ENCODE results near the gene SCUBE3. TPM values are rescaled to one million over a fixed set of nuclear protein-coding genes. Genes with fewer than 3 reads are reported as not detected.

Gene SCUBE3
- total and polyA plus RNA-seq, 12 donors = 1.2 to 18.8 (median 8.4) TPM

DNA sequence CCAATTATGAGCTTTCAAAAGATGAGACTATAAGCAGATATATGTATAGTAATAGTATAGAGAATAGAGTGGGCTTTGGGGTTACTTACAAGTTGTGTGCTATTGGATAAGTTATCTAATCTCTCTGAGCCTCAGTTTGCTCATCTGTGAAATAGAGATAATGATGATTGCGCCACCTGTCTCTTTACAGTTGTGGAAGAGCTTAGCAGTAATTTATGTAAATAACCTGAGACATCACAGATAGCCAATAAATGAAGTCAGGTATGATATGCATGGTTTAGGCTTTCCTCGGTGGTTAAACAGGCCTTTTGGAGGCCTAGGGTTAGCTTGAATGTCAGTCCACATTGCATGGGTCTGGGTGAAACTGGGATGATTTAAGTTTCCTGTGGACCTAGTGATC is 29.8 kb upstream of the SCUBE3 start:
- no peaks in the 10 kb centered on the region for H3K9me3 ChIP-seq
- H3K27me3 ChIP-seq = peaks cover 0 to 16% (median 0%) of the 10 kb centered on the region in 7 donors
- H3K4me3 ChIP-seq = no peak overlapping the region
- ATAC-seq (no peak), DNase-seq (no peak)
- H3K36me3 ChIP-seq = no peaks in the 10 kb centered on the region
- TF ChIP-seq CTCF (IDR thresholded peaks at IDR 0.05) = no peak
- H3K4me1 ChIP-seq = peaks cover 5 to 63% (median 42%) of the 10 kb centered on the region in 9 donors
- peak overlapping the region in 7 of 10 donors; percentile 14 to 77 (median 72) for H3K27ac ChIP-seq
- WGBS, 2 donors = 93 to 97% methylated on average over 2 of the region's 2 CpGs
- intact Hi-C loops (cut with DNase I) = no loop called here

- TF ChIP-seq CTCF (IDR thresholded peaks at IDR 0.05) = no peak
- no peaks in the 10 kb centered on the region for H3K36me3 ChIP-seq
- peak overlapping the region in 7 of 10 donors; percentile 31 to 77 (median 64) for H3K27ac ChIP-seq
- H3K9me3 ChIP-seq = no peaks in the 10 kb centered on the region
- peaks cover 5 to 55% (median 38%) of the 10 kb centered on the region in 9 donors for H3K4me1 ChIP-seq
- H3K27me3 ChIP-seq = peaks cover 0 to 16% (median 0%) of the 10 kb centered on the region in 7 donors
- intact Hi-C loops (cut with DNase I) = no loop called here
- DNase-seq = no peak
- H3K4me3 ChIP-seq = no peak overlapping the region
- 50 to 59% methylated on average over 9 of the region's 9 CpGs for WGBS, 2 donors
- no peak for ATAC-seq
Measured at GRCh38 chr6:35184580-35185301, 29.0 kb upstream of the SCUBE3 start.

GRCh38 chr6:35185302-35185681 is 28.5 kb upstream of the SCUBE3 start:
- WGBS, 2 donors = 7 to 8% methylated on average over 6 of the region's 6 CpGs
- Histone ChIP-seq H3K27me3 (peaks cover 0 to 16% (median 0%) of the 10 kb centered on the region in 7 donors), H3K4me1 (peaks cover 5 to 50% (median 35%) of the 10 kb centered on the region in 9 donors), H3K4me3 (no peak overlapping the region), H3K9me3 (no peaks in the 10 kb centered on the region), H3K36me3 (no peaks in the 10 kb centered on the region), H3K27ac (peak overlapping the region in 8 of 10 donors; percentile 31 to 77 (median 64))
- intact Hi-C loops (cut with DNase I) = no loop called here
- DNase-seq (peak; percentile 60 to 65), ATAC-seq (peak; percentile 74 to 88 (median 81))
- no peak for TF ChIP-seq CTCF (IDR thresholded peaks at IDR 0.05)

- no peak for ATAC-seq
- TF ChIP-seq CTCF (IDR thresholded peaks at IDR 0.05) = no peak
- Histone ChIP-seq H3K4me3 (no peak overlapping the region), H3K27me3 (peaks cover 0 to 16% (median 0%) of the 10 kb centered on the region in 7 donors), H3K36me3 (no peaks in the 10 kb centered on the region), H3K4me1 (peaks cover 5 to 43% (median 32%) of the 10 kb centered on the region in 9 donors), H3K27ac (peak overlapping the region in 7 of 10 donors; percentile 39 to 77 (median 68)), H3K9me3 (no peaks in the 10 kb centered on the region)
- intact Hi-C loops (cut with DNase I) = no loop called here
- DNase-seq = no peak
- 38 to 53% methylated on average over 1 of the region's 1 CpG for WGBS, 2 donors
Measured at GRCh38 chr6:35185971-35186370, 27.8 kb upstream of the SCUBE3 start.
